ENCODE measurements around the gene SLC24A1.

GRCh38 chr15:65682404-65682911, 60.7 kb downstream of the SLC24A1 start:
- no peak for TF ChIP-seq ZNF558 (tag by site-specific recombination; IDR thresholded peaks at IDR 0.05)
- TF ChIP-seq ZNF629 (tag by site-specific recombination; IDR thresholded peaks at IDR 0.05), result no peak
- TF ChIP-seq, protein P1, sequence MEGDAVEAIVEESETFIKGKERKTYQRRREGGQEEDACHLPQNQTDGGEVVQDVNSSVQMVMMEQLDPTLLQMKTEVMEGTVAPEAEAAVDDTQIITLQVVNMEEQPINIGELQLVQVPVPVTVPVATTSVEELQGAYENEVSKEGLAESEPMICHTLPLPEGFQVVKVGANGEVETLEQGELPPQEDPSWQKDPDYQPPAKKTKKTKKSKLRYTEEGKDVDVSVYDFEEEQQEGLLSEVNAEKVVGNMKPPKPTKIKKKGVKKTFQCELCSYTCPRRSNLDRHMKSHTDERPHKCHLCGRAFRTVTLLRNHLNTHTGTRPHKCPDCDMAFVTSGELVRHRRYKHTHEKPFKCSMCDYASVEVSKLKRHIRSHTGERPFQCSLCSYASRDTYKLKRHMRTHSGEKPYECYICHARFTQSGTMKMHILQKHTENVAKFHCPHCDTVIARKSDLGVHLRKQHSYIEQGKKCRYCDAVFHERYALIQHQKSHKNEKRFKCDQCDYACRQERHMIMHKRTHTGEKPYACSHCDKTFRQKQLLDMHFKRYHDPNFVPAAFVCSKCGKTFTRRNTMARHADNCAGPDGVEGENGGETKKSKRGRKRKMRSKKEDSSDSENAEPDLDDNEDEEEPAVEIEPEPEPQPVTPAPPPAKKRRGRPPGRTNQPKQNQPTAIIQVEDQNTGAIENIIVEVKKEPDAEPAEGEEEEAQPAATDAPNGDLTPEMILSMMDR (tag by site-specific recombination; IDR thresholded peaks at IDR 0.05), result no peak
- no peak for TF ChIP-seq ZNF692 (tag by site-specific recombination; IDR thresholded peaks at IDR 0.05)
- TF ChIP-seq ZNF26 (tag by site-specific recombination; IDR thresholded peaks at IDR 0.05), result no peak
- TF ChIP-seq ZBTB1 (tag by site-specific recombination; IDR thresholded peaks at IDR 0.05), result no peak
- TF ChIP-seq ZBTB26 (tag by site-specific recombination; optimal IDR thresholded peaks at IDR 0.05), result no peak
- TF ChIP-seq REST (tag by site-specific recombination; IDR thresholded peaks at IDR 0.05), result no peak
- no peak for TF ChIP-seq YY1 (tag by site-specific recombination; IDR thresholded peaks at IDR 0.05)
